ENCODE data around the gene LDLRAD4.

The LDLRAD4 gene

GRCh38 chr18:13357289-13357688 is 138.7 kb downstream of the LDLRAD4 start:
- DNase-seq: no peak

- DNase-seq: no peak
Measured at GRCh38 chr18:13359210-13359609, 140.7 kb downstream of the LDLRAD4 start.

- no peak for DNase-seq
Measured at GRCh38 chr18:13361431-13361830, 142.9 kb downstream of the LDLRAD4 start.

GRCh38 chr18:13362051-13362450 is 143.5 kb downstream of the LDLRAD4 start:
- no peak for DNase-seq

GRCh38 chr18:13362607-13363006 is 144.0 kb downstream of the LDLRAD4 start:
- no peak for DNase-seq

- no peak for DNase-seq
Measured at GRCh38 chr18:13363359-13363758, 144.8 kb downstream of the LDLRAD4 start.

GRCh38 chr18:13364721-13365205 is 146.2 kb downstream of the LDLRAD4 start:
- DNase-seq: no peak

GRCh38 chr18:13366131-13366530 is 147.6 kb downstream of the LDLRAD4 start:
- DNase-seq: no peak

GRCh38 chr18:13366541-13366940 is 148.0 kb downstream of the LDLRAD4 start:
- no peak for DNase-seq

- DNase-seq: no peak
Measured at GRCh38 chr18:13366962-13367892, 148.7 kb downstream of the LDLRAD4 start.

GRCh38 chr18:13368080-13368813 is 149.7 kb downstream of the LDLRAD4 start:
- DNase-seq: no peak

GRCh38 chr18:13369353-13369752 is 150.8 kb downstream of the LDLRAD4 start:
- DNase-seq: no peak

- peak; percentile 65 for DNase-seq
Measured at GRCh38 chr18:13369756-13370510, 151.4 kb downstream of the LDLRAD4 start.

GRCh38 chr18:13370995-13371625 is 152.6 kb downstream of the LDLRAD4 start:
- no peak for DNase-seq

- no peak for DNase-seq
Measured at GRCh38 chr18:13371689-13372418, 153.3 kb downstream of the LDLRAD4 start.

GRCh38 chr18:13372531-13372951 is 154.0 kb downstream of the LDLRAD4 start:
- no peak for DNase-seq

- DNase-seq: no peak
Measured at GRCh38 chr18:13374096-13374467, 155.5 kb downstream of the LDLRAD4 start.

GRCh38 chr18:13374468-13375301 is 156.1 kb downstream of the LDLRAD4 start:
- DNase-seq: no peak

GRCh38 chr18:13375302-13376255 is 157.0 kb downstream of the LDLRAD4 start:
- peak; percentile 47 for DNase-seq

Data from hematopoietic multipotent progenitor cell treated with erythropoietin and hydrocortisone succinate and interleukin-3 and kit ligand, for 8 days (in vitro differentiated cells).